GM12875 (cell line): ENCODE measurements around the gene KLHL13.

ENCODE experiments used
- H3K4me3 ChIP-seq: one replicate; pipeline ENCODE4 v1.5.1; 2011; ENCODE audit warnings: low read depth, low read length, control low read depth
- TF ChIP-seq, protein P1 (sequence below): IDR thresholded peaks from 2 replicates; pipeline ENCODE4 v1.5.1; 2011; ENCODE audit warnings: low read depth, mild to moderate bottlenecking, control low read depth, inconsistent platforms, low read length, moderate library complexity, borderline replicate concordance; ENCODE audit not compliant: insufficient read depth

The KLHL13 gene

DNA sequence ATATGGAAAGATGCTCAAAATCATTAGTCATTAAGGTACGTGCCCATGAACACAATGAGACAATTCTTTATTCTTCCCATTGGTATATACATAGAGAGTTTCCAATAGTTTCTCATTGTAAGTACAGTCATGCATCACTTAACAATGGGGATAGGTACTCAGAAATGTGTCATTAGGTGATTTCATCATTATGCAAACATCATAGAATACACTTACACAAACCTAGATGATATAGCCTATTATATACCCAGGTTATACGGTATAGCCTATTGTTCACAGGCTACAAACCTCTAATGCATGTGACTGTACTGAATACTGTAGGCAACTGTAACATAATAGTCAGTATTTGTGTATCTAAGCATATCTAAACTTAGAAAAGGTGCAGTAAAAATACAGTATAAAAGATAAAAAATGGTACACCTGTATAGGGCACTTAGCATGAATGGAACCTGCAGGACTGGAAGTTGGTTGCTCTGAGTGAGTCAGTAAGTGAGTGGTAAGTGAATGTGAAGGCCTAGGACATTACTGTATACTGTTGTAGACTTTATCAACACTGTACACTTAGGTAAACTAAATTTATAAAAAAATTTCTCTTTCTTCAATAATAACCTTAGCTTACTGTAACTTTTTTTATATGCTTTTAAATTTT, 49.6 kb downstream of the KLHL13 start:
- TF ChIP-seq, protein P1, sequence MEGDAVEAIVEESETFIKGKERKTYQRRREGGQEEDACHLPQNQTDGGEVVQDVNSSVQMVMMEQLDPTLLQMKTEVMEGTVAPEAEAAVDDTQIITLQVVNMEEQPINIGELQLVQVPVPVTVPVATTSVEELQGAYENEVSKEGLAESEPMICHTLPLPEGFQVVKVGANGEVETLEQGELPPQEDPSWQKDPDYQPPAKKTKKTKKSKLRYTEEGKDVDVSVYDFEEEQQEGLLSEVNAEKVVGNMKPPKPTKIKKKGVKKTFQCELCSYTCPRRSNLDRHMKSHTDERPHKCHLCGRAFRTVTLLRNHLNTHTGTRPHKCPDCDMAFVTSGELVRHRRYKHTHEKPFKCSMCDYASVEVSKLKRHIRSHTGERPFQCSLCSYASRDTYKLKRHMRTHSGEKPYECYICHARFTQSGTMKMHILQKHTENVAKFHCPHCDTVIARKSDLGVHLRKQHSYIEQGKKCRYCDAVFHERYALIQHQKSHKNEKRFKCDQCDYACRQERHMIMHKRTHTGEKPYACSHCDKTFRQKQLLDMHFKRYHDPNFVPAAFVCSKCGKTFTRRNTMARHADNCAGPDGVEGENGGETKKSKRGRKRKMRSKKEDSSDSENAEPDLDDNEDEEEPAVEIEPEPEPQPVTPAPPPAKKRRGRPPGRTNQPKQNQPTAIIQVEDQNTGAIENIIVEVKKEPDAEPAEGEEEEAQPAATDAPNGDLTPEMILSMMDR = no peak
- H3K4me3 ChIP-seq = no peak overlapping the region

DNA sequence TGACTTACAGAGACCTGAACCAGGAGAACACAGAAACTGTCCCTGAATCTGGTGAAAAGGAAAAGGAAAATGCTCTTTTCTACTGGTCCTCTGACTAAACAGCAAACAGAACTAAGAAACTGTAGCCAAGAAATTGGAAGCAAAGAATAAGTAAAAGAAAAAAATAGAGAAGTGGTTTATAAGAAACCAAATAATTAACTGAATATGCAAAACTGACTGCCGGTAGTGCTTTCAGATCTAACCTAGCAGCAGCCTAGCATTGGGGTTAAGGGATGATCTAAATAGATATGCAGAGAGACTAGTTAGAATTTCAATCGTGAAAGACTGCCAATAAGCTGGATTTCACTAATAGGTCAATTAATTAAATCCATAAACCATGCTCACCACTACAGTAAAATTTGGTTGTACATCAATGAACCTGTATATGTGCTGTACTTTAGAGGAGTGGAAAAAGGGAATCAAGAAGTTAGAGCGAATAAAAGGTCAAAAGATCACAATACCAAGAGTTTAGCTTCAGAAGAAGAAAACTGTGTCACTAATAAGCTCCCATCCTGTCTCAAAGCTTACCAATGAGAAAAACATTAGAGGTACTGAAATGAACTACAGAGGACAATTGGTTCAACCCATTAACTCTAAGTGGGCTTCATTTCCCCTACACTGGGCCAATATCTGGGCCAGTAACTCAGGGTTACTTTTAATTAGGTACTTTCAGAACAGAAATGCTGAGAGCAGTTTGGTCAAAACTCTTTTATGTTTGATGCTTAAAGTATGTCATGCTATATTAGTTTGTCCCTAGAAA, 53.6 kb downstream of the KLHL13 start:
- TF ChIP-seq, protein P1 = no peak

DNA sequence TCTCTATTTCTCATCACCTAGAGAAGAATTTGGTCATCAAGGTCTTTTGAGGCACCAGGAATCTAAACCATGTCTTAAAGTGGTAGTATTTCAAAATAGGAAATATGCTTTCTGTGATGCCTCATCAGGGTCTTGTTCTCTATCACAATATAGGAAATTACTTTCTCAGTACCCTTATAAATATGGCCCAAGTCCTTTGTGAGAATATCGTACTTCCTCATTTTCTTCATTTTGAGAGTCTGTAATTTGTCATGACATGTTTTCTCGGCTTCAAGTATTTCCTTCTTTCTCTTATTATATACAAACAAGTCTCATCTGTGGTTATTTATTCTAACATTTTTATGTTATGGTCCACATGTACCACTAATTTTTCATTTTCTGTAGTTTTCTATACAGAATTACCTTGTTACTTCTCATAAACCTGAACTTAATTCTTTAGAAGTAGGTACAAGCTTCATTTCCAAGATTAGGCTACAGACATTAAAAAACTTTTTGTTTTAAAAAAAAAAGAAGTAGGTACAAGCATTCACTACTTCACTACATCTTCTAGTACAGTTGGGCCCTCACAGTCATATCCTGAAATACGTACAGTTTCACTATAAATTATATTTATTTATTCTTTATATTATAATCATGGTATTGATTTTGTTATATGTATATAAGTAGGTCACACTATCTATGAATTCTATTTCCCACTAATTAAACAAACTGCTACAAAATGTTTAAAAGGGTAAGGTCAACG, 54.4 kb downstream of the KLHL13 start:
- H3K4me3 ChIP-seq = no peak overlapping the region
- TF ChIP-seq, protein P1 = no peak

More for the DNA sequence above, 53.6 kb downstream of the KLHL13 start:
- H3K4me3 ChIP-seq = no peak overlapping the region

DNA sequence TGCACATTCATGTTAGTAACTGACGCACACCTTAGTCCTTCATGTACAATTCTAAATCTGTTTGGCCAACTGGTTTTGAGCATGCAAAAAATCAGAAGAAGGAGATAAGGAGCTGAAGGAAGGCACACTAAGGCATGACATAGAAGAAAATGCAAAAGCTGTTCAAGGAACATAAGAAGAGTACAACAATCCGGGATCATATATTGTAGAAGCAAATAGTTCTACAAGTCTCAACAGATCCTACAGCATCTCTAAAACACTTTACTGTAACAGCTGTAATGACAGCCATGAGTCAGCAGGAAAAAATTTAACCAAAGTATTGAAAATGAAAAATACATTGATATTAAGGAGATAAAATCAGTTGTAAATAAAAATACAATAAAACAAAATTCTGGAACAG, 57.7 kb downstream of the KLHL13 start:
- TF ChIP-seq, protein P1 = no peak
- no peak overlapping the region for H3K4me3 ChIP-seq

DNA sequence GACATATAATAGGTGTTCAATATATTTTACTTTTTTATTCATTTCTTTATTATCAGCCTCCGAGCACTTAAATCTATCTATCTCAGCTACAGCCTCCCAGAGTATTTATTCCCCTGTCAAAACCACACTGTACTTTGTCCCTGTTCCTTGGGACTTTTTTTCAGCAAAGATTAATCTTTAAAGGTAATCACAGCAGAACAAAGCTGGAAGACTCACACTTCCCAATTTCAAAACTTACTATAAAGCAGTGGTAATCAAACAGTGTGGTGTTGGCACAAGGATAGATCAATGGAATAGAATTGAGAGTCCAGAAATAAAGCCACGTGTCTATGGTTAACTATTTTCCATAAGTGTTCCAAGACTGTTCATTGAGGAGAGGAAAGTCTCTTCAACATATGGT, 59.7 kb downstream of the KLHL13 start:
- H3K4me3 ChIP-seq = no peak overlapping the region
- TF ChIP-seq, protein P1 = no peak

DNA sequence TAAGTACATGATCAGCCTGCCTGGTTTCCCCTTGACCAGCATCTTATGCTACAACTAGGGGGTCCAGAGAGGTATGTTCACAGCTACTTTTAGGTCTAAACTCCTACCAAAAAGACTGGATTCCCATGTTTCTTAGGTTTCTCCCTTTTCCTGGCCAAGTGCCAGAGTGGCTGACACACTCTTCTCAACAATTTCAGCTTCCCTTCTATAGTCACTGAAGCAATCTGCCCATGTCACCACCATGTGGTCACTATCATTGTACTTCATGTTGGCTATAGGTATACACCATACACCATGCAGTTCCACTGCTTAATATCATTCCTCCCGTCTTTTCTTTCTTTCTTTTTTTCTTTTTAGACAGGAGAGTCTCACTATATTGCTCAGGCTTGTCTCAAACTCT, 66.9 kb downstream of the KLHL13 start:
- H3K4me3 ChIP-seq = no peak overlapping the region
- TF ChIP-seq, protein P1 = no peak
